ENCODE data around the gene HNMT.
"Not testable (repeated sequence)": the region's sequence is repeated elsewhere in the genome, so short reads cannot be mapped to it uniquely, and the experiment has no call there.

GRCh38 chr2:137993715-137994476 lies 29.6 kb downstream of the HNMT start:
- TF ChIP-seq CTCF (IDR thresholded peaks at IDR 0.05; ENCODE audit: insufficient read depth, low read length); POLR2AphosphoS5 (IDR thresholded peaks at IDR 0.05; ENCODE audit: low read depth): not testable (repeated sequence)

All from HL-60 (cell line).